H1 (cell line): ENCODE measurements around the gene SGK1. TPM values are rescaled to one million over a fixed set of nuclear protein-coding genes. Genes with fewer than 3 reads are reported as not detected.

Experiments used
- CTCF ChIA-PET: fragments of 300-600 bp; sonication (Branson Sonifier 250); formaldehyde crosslinking; loops from one replicate; lab custom pipeline; 2021; ENCODE audit not compliant: partially characterized antibody; lab: Charles Lee
- POLR2A ChIA-PET: fragments of 300-600 bp; sonication (Branson Sonifier 250); formaldehyde crosslinking; loops from one replicate; lab custom pipeline; 2021; ENCODE audit warnings: inconsistent platforms; ENCODE audit not compliant: partially characterized antibody; lab: Charles Lee
- DNase-seq, 2 experiments: peaks; one replicate each; pipeline versions ENCODE4 v3.0.0 to v3.0.0-alpha.2; 2010 to 2022; ENCODE audit warnings: low spot score in 2 of 2, low read depth in 1 of 2, mixed read lengths in 1 of 2
- FAIRE-seq: peaks from 2 replicates; lab custom pipeline; 2011; peaks lifted over from hg19 to GRCh38; lab: Jason Lieb, UNC
- H2AFZ ChIP-seq: 2 replicates; pipeline ENCODE4 v1.8.1; 2012; ENCODE audit warnings: low read length, inconsistent platforms
- H2AK5ac ChIP-seq: 2 replicates; pipeline ENCODE4 v1.6.1; 2013; ENCODE audit warnings: low read depth, low read length
- H2BK120ac ChIP-seq: replicated peaks from 2 replicates; pipeline ENCODE3; 2013; ENCODE audit warnings: low read depth, low read length, inconsistent platforms
- H2BK12ac ChIP-seq: 2 replicates; pipeline ENCODE4 v1.6.1; 2013; ENCODE audit warnings: low read depth, low read length
- H2BK15ac ChIP-seq: 2 replicates; pipeline ENCODE4 v1.6.1; 2013; ENCODE audit warnings: low read length
- H2BK20ac ChIP-seq: 2 replicates; pipeline ENCODE4 v1.6.1; 2013; ENCODE audit warnings: low read length
- H2BK5ac ChIP-seq: 2 replicates; pipeline ENCODE4 v1.6.1; 2013; ENCODE audit warnings: low read depth, low read length
- H3K14ac ChIP-seq: 2 replicates; pipeline ENCODE4 v1.6.1; 2013; ENCODE audit warnings: inconsistent platforms; ENCODE audit not compliant: insufficient read length
- H3K18ac ChIP-seq: 2 replicates; pipeline ENCODE4 v1.6.1; 2013; ENCODE audit warnings: low read length; ENCODE audit errors: extremely low read depth
- H3K23ac ChIP-seq: 2 replicates; pipeline ENCODE4 v1.6.1; 2013; ENCODE audit warnings: inconsistent platforms; ENCODE audit not compliant: insufficient read length
- H3K23me2 ChIP-seq: 2 replicates; pipeline ENCODE4 v1.6.1; 2013; ENCODE audit warnings: low read depth, low read length
- H3K27ac ChIP-seq: 2 replicates; pipeline ENCODE4 v1.6.1; 2011; ENCODE audit warnings: low read depth, low read length, inconsistent platforms
- H3K27me3 ChIP-seq, 4 experiments: replicated peaks in 1 of 4; 1 replicate in 1 of 4; 2 replicates in 3 of 4; pipeline versions ENCODE4 v1.6.1 to v1.8.1; 2011 to 2013; ENCODE audit warnings: low read length in 3 of 4, mild to moderate bottlenecking in 3 of 4, inconsistent platforms in 2 of 4, mixed read lengths in 2 of 4, moderate library complexity in 1 of 4; ENCODE audit not compliant: control insufficient read depth in 3 of 4, insufficient read depth in 3 of 4; ENCODE audit errors: extremely low read depth in 1 of 4
- H3K36me3 ChIP-seq, 4 experiments: 2 replicates each; pipeline versions ENCODE4 v1.6.1 to v1.8.1; 2011 to 2013; ENCODE audit warnings: mild to moderate bottlenecking in 4 of 4, low read length in 3 of 4, moderate library complexity in 2 of 4, control low read depth in 1 of 4, inconsistent platforms in 1 of 4; ENCODE audit not compliant: insufficient read depth in 4 of 4, control insufficient read depth in 2 of 4
- H3K4ac ChIP-seq: replicated peaks from 2 replicates; pipeline ENCODE3; 2013; ENCODE audit warnings: low read length, low read depth, mixed read lengths, inconsistent platforms; ENCODE audit not compliant: insufficient read length
- H3K4me1 ChIP-seq, 4 experiments: replicated peaks in 1 of 4; 1 replicate in 1 of 4; 2 replicates in 3 of 4; pipeline versions ENCODE4 v1.6.1 to v1.8.1; 2011 to 2013; ENCODE audit warnings: low read length in 3 of 4, inconsistent platforms in 2 of 4, mixed read lengths in 1 of 4; ENCODE audit not compliant: insufficient read depth in 4 of 4, control insufficient read depth in 3 of 4
- H3K4me2 ChIP-seq, 2 experiments: 2 replicates each; pipeline versions ENCODE4 v1.6.1 to v1.8.1; 2011 to 2013; ENCODE audit warnings: low read depth in 2 of 2, low read length in 2 of 2, control low read depth in 1 of 2, inconsistent platforms in 1 of 2, mild to moderate bottlenecking in 1 of 2; ENCODE audit not compliant: insufficient read depth in 1 of 2
- H3K4me3 ChIP-seq, 4 experiments: fragments of 200-600, 300-600 bp in 1 of 4; sonication (generic), shearing (Covaris generic), sonication (Bioruptor Twin) in 1 of 4; 2 replicates each; pipeline versions ENCODE4 v1.5.1 to v1.8.1; 2011 to 2016; ENCODE audit warnings: low read length in 4 of 4, low read depth in 3 of 4, control low read depth in 2 of 4, inconsistent platforms in 2 of 4, mild to moderate bottlenecking in 2 of 4, mixed read lengths in 1 of 4, moderate library complexity in 1 of 4; ENCODE audit not compliant: insufficient read depth in 2 of 4; ENCODE audit errors: extremely low read depth in 1 of 4
- H3K56ac ChIP-seq: replicated peaks from 2 replicates; pipeline ENCODE3; 2013; ENCODE audit warnings: low read depth, mild to moderate bottlenecking, mixed read lengths, low read length, inconsistent platforms; ENCODE audit not compliant: insufficient read length
- H3K79me1 ChIP-seq: 2 replicates; pipeline ENCODE4 v1.6.1; 2013; ENCODE audit warnings: low read depth, low read length, control low read depth
- H3K79me2 ChIP-seq, 2 experiments: 2 replicates each; pipeline versions ENCODE4 v1.6.1 to v1.8.1; 2012 to 2013; ENCODE audit warnings: low read length in 2 of 2, mild to moderate bottlenecking in 2 of 2, inconsistent platforms in 1 of 2; ENCODE audit not compliant: insufficient read depth in 2 of 2, control insufficient read depth in 1 of 2
- H3K9ac ChIP-seq, 4 experiments: replicated peaks in 1 of 4; 1 replicate in 1 of 4; 2 replicates in 3 of 4; pipeline versions ENCODE4 v1.6.1 to v1.8.1; 2011 to 2013; ENCODE audit warnings: low read depth in 3 of 4, low read length in 3 of 4, control low read depth in 2 of 4, mild to moderate bottlenecking in 2 of 4, moderate library complexity in 2 of 4, inconsistent platforms in 1 of 4; ENCODE audit errors: extremely low read depth in 1 of 4
- H3K9me3 ChIP-seq, 2 experiments: 2 replicates each; pipeline versions ENCODE4 v1.6.1 to v1.8.1; 2012 to 2013; ENCODE audit warnings: mild to moderate bottlenecking in 2 of 2, moderate library complexity in 2 of 2, control low read depth in 1 of 2, inconsistent platforms in 1 of 2, low read depth in 1 of 2, low read length in 1 of 2, mixed read lengths in 1 of 2; ENCODE audit not compliant: insufficient read depth in 2 of 2
- H4K20me1 ChIP-seq, 2 experiments: replicated peaks in 1 of 2; 2 replicates each; pipeline versions ENCODE3 to v1.8.1; 2011 to 2013; ENCODE audit warnings: inconsistent platforms in 2 of 2, low read length in 2 of 2, mild to moderate bottlenecking in 1 of 2; ENCODE audit not compliant: insufficient read depth in 2 of 2, control insufficient read depth in 1 of 2
- H4K5ac ChIP-seq: 2 replicates; pipeline ENCODE4 v1.6.1; 2013; ENCODE audit warnings: low read length, low read depth, mixed read lengths, inconsistent platforms; ENCODE audit not compliant: insufficient read length
- H4K8ac ChIP-seq: 2 replicates; pipeline ENCODE4 v1.8.0; 2013; ENCODE audit warnings: mild to moderate bottlenecking, moderate library complexity, low read length, inconsistent platforms; ENCODE audit not compliant: insufficient read depth; ENCODE audit errors: extremely low read depth
- H4K91ac ChIP-seq: replicated peaks from 2 replicates; pipeline ENCODE3; 2013; ENCODE audit warnings: low read length, mixed read lengths, inconsistent platforms; ENCODE audit not compliant: insufficient read length
- BCL11A ChIP-seq, 2 experiments: IDR thresholded peaks; one replicate each; pipeline ENCODE4 v1.6.1; 2011; ENCODE audit warnings: low read depth in 2 of 2, low read length in 2 of 2, mild to moderate bottlenecking in 2 of 2
- CHD2 ChIP-seq: IDR thresholded peaks from 2 replicates; pipeline ENCODE4 v1.6.1; 2012; ENCODE audit warnings: low read length, improper control_type of control experiment
- EP300 ChIP-seq, 2 experiments: IDR thresholded peaks; 1 replicate in 1 of 2; 2 replicates in 1 of 2; pipeline ENCODE4 v1.6.1; 2011 to 2012; ENCODE audit warnings: low read depth in 2 of 2, low read length in 2 of 2, mild to moderate bottlenecking in 2 of 2, borderline replicate concordance in 1 of 2, inconsistent platforms in 1 of 2, moderate library complexity in 1 of 2
- JUN ChIP-seq: IDR thresholded peaks from 2 replicates; pipeline ENCODE4 v1.6.1; 2011; ENCODE audit warnings: low read depth, mild to moderate bottlenecking, improper control_type of control experiment, low read length
- POU5F1 ChIP-seq: IDR thresholded peaks from 2 replicates; pipeline ENCODE4 v1.6.1; 2011; ENCODE audit warnings: low read depth, mild to moderate bottlenecking, low read length, moderate library complexity
- TCF12 ChIP-seq: IDR thresholded peaks from 2 replicates; pipeline ENCODE4 v1.6.1; 2011; ENCODE audit warnings: low read depth, mild to moderate bottlenecking, low read length
- WGBS, 2 experiments: shearing (Covaris generic) in 1 of 2; methylation state at CpG; one replicate each; pipeline versions ENCODE4 v1.1.6 to v1.1.7; 2013 to 2015; ENCODE audit warnings: low lambda C conversion rate in 2 of 2, mixed read lengths in 2 of 2, inconsistent platforms in 1 of 2, low coverage in 1 of 2, missing lambda C conversion rate in 1 of 2; ENCODE audit not compliant: insufficient replicate concordance in 2 of 2, insufficient coverage in 1 of 2, insufficient read length in 1 of 2; ENCODE audit errors: extremely low coverage in 1 of 2, missing lambda C conversion rate in 1 of 2; 5-methylcytosine and 5-hydroxymethylcytosine counted together
- polyA plus RNA-seq, 7 experiments: library from polyadenylated mRNA; depleted of rRNA in 3 of 7; stranded (reverse) in 5 of 7; unstranded in 2 of 7; fragments of >200 nt in 5 of 7; fragments of 200-250 nt in 2 of 7; gene quantifications; 1 replicate in 5 of 7; 2 replicates in 1 of 7; 4 replicates in 1 of 7; pipeline versions ENCODE4 v1.2.1 to v1.2.3, GENCODE V29; 2011 to 2013; ENCODE audit warnings: missing spikeins in 2 of 7, mixed read lengths in 2 of 7
- total RNA-seq: library from RNA; stranded (reverse); fragmentation: NEBNext Ultra II Directional; extraction: Animal tissue kit (Norgen Biotek cat#: 25700); gene quantifications from 2 replicates; pipeline ENCODE4 v1.2.1, GENCODE V29; 2021

Gene SGK1
- total and polyA plus RNA-seq, 2 of the 8 experiments (the other 6 are each of a cell fraction or from before 2014, with no cell fraction given), result 14.5 to 18.4 TPM

DNA sequence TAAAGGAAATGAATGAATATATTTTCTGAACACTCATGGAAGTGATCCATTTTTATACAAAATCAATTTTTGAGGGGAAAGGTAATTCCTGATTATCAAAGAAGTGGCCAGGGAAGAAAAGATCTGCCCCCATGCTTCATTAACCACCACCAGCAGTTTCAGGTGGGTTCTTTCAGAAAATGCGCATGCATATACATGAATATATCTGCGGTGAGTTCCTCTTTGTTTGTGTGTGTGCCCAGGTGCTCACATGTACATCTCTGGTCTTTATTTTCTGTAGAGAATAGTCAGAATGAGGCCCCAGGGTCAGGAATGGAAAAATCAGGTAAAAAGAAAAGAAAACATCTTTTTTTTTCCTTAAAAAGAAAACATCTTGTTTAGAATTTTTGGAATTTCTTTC, 88.4 kb downstream of the SGK1 start:
- Histone ChIP-seq H3K23ac (no peak overlapping the region), H2BK20ac (no peak overlapping the region), H3K9me3 (no peaks in the 10 kb centered on the region), H3K23me2 (no peaks in the 10 kb centered on the region), H3K27me3 (no peaks in the 10 kb centered on the region), H2BK120ac (no peak overlapping the region), H3K36me3 (no peaks in the 10 kb centered on the region), H3K14ac (no peak overlapping the region), H3K18ac (no peak overlapping the region), H4K91ac (no peak overlapping the region), H3K79me2 (no peaks in the 10 kb centered on the region), H3K4me2 (no peak overlapping the region; a peak in 1 of 4 replicates), H2AFZ (no peak overlapping the region), H3K27ac (no peak overlapping the region), H2BK5ac (no peak overlapping the region), H2AK5ac (no peak overlapping the region), H3K4me3 (peak overlapping the region in 1 of 4 experiments; percentile 3; a peak in 1 of 8 replicates), H3K4me1 (peaks cover 0 to 2% (median under 1%) of the 10 kb centered on the region in 4 experiments; a peak in 2 of 7 replicates), H2BK12ac (no peak overlapping the region), H3K79me1 (no peaks in the 10 kb centered on the region), H4K5ac (peak overlapping the region; percentile 59), H3K9ac (no peak overlapping the region), H4K20me1 (no peaks in the 10 kb centered on the region), H2BK15ac (no peak overlapping the region), H4K8ac (no peak overlapping the region), H3K56ac (no peak overlapping the region), H3K4ac (no peak overlapping the region)
- FAIRE-seq (no peak), DNase-seq (no peak)
- WGBS, 2 experiments, result 77% methylated on average over 2 of the region's 2 CpGs; no CpG with 5 or more reads in 1 of the 2 experiments
- CTCF ChIA-PET, result interaction anchor here (1.3 to 1.4 kb wide), 2 partner anchors 46 to 444 kb away, joined by 3 read pairs; no protein-coding TSS in a partner anchor
- TF ChIP-seq EP300 (IDR thresholded peaks at IDR 0.05; ENCODE audit: borderline replicate concordance in 1 of 2, low read depth in 2 of 2, low read length in 2 of 2) (no peak), TCF12 (0 out of 2 replicates have a peak, but pooled peaks have one; percentile 59), JUN (no peak), BCL11A (IDR thresholded peaks at IDR 0.05; ENCODE audit: low read depth in 2 of 2, low read length in 2 of 2) (no peak), CHD2 (no peak), POU5F1 (peak; percentile 71; the same call in 1 of the 2 replicates)
- POLR2A ChIA-PET, result no interaction called here
